ENCODE results near the gene RCVRN. TPM values are rescaled to one million over a fixed set of nuclear protein-coding genes. Genes with fewer than 3 reads are reported as not detected.

The RCVRN gene
- total RNA-seq, 1 experiment from 2014 or later: not detected

DNA sequence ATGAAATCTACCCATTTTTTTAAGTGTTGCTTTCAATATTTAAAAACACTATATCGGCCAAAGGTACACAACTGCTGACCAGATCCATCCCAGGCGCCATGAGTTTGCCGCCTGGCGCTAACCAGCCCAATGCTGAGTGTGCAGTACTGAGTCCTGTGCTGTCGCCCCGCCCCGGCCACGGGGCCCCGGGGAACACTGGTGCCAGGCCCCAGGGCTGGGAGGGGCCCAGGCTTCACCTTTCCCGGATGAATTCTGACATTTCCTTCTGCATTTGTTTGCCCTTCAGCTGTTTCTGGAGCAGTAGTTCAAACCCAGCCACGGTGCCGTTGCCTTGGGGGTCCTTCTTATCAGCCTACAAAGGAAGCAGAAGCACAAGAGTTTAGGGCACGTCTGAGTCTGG, 37.8 kb upstream of the RCVRN start:
- Histone ChIP-seq H3K9me3 (ENCODE audit: low read length) (no peaks in the 10 kb centered on the region), H3K36me3 (ENCODE audit: low read depth, low read length) (no peaks in the 10 kb centered on the region), H3F3A (ENCODE audit: low read length, unreplicated experiment) (no peaks in the 10 kb centered on the region), H3K4me1 (ENCODE audit: insufficient read depth, low read length) (no peaks in the 10 kb centered on the region), H3K4me2 (ENCODE audit: low read length) (no peak overlapping the region), H4K20me1 (ENCODE audit: low read length) (no peaks in the 10 kb centered on the region), H2AFZ (ENCODE audit: low read length) (no peak overlapping the region), H3K9me2 (replicated peaks; ENCODE audit: low read length) (no peaks in the 10 kb centered on the region), H3K79me2 (ENCODE audit: low read length) (no peaks in the 10 kb centered on the region), H3K4me3 (ENCODE audit: low read length) (no peak overlapping the region), H3K27me3 (ENCODE audit: low read length) (peaks cover 50% of the 10 kb centered on the region), H3K9ac (ENCODE audit: low read length) (no peak overlapping the region), H3K27ac (ENCODE audit: low read length) (no peak overlapping the region)
- TF ChIP-seq EZH2phosphoT487 (IDR thresholded peaks at IDR 0.05; ENCODE audit: borderline replicate concordance, low read length) (no peak), EZH2 (IDR thresholded peaks at IDR 0.05; ENCODE audit: low read length, unreplicated experiment) (no peak)
- TF ChIP-seq, protein P1, sequence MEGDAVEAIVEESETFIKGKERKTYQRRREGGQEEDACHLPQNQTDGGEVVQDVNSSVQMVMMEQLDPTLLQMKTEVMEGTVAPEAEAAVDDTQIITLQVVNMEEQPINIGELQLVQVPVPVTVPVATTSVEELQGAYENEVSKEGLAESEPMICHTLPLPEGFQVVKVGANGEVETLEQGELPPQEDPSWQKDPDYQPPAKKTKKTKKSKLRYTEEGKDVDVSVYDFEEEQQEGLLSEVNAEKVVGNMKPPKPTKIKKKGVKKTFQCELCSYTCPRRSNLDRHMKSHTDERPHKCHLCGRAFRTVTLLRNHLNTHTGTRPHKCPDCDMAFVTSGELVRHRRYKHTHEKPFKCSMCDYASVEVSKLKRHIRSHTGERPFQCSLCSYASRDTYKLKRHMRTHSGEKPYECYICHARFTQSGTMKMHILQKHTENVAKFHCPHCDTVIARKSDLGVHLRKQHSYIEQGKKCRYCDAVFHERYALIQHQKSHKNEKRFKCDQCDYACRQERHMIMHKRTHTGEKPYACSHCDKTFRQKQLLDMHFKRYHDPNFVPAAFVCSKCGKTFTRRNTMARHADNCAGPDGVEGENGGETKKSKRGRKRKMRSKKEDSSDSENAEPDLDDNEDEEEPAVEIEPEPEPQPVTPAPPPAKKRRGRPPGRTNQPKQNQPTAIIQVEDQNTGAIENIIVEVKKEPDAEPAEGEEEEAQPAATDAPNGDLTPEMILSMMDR (conservative IDR thresholded peaks at IDR 0.05; ENCODE audit: low read depth, low read length): no peak
- DNase-seq: no peak
- intact Hi-C loops (cut with micrococcal nuclease): no loop called here
- BruUV-seq (replicated peaks): no TSS peak
- ChIA-PET POLR2A (ENCODE audit: unreplicated experiment) (no interaction called here), CTCF (no interaction called here)
- no peak for ATAC-seq

DNA sequence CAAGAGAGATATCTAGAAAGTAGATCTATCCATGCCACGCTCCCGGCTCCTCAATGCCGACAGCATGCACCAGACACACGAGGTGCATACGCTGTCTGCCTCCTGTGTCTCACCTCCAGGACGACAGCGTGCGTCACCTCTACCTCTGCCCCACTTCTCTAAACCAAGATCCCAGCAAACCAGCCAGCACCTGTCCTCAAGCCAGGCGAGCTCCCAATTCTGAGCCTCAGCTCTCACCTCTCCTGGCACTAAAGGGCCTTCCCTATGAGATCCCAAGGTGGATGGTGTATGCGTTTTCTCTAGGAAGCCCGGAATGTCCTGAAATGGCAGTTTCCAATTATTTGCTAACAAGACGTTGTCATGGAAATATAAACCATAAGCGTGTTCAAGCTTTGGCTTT, 36.2 kb upstream of the RCVRN start:
- Histone ChIP-seq H3K27me3 (ENCODE audit: low read length) (peaks cover 41% of the 10 kb centered on the region), H3K4me3 (ENCODE audit: low read length) (no peak overlapping the region), H3K4me2 (ENCODE audit: low read length) (no peak overlapping the region), H3K9ac (ENCODE audit: low read length) (no peak overlapping the region), H4K20me1 (ENCODE audit: low read length) (no peaks in the 10 kb centered on the region), H3F3A (ENCODE audit: low read length, unreplicated experiment) (no peaks in the 10 kb centered on the region), H3K79me2 (ENCODE audit: low read length) (no peaks in the 10 kb centered on the region), H2AFZ (ENCODE audit: low read length) (no peak overlapping the region), H3K4me1 (ENCODE audit: insufficient read depth, low read length) (no peaks in the 10 kb centered on the region), H3K9me2 (replicated peaks; ENCODE audit: low read length) (no peaks in the 10 kb centered on the region), H3K9me3 (ENCODE audit: low read length) (no peaks in the 10 kb centered on the region), H3K36me3 (ENCODE audit: low read depth, low read length) (no peaks in the 10 kb centered on the region), H3K27ac (ENCODE audit: low read length) (no peak overlapping the region)
- no TSS peak for BruUV-seq (replicated peaks)
- ATAC-seq (no peak), DNase-seq (no peak)
- ChIA-PET POLR2A (ENCODE audit: unreplicated experiment) (no interaction called here), CTCF (no interaction called here)
- TF ChIP-seq EZH2 (IDR thresholded peaks at IDR 0.05; ENCODE audit: low read length, unreplicated experiment) (no peak), EZH2phosphoT487 (IDR thresholded peaks at IDR 0.05; ENCODE audit: borderline replicate concordance, low read length) (no peak)
- TF ChIP-seq, protein P1 (conservative IDR thresholded peaks at IDR 0.05; ENCODE audit: low read depth, low read length): no peak
- intact Hi-C loops (cut with micrococcal nuclease): no loop called here

DNA sequence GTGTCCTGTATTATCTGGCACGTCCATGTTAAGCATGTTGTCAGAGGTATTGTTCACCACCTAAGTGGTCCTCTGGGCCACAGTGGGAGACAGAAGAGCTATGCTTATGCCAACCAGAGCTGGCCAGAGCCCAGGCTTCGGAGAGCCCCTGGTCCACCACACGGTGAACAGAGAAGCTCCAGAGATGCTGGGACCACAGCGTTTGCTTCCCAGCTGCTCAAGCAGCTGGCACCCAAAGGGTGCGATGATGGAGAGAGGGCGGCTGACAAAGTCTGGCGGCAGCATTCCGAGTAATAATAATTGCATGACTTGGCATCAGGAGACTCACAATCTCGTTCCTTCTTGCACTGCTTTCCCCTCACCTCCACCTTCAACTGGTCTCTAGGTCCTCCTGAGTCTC, 35.8 kb upstream of the RCVRN start:
- no peak for TF ChIP-seq EZH2phosphoT487 (IDR thresholded peaks at IDR 0.05; ENCODE audit: borderline replicate concordance, low read length)
- TF ChIP-seq EZH2 (IDR thresholded peaks at IDR 0.05; ENCODE audit: low read length, unreplicated experiment): no peak
- TF ChIP-seq, protein P1 (conservative IDR thresholded peaks at IDR 0.05; ENCODE audit: low read depth, low read length): no peak
- CTCF ChIA-PET: no interaction called here
- no peak overlapping the region for H3K4me3 ChIP-seq (ENCODE audit: low read length)

More for the DNA sequence above, 35.8 kb upstream of the RCVRN start:
- ATAC-seq (no peak), DNase-seq (no peak)
- H4K20me1 ChIP-seq (ENCODE audit: low read length): no peaks in the 10 kb centered on the region
- POLR2A ChIA-PET (ENCODE audit: unreplicated experiment): no interaction called here
- no peak overlapping the region for H3K9ac ChIP-seq (ENCODE audit: low read length)
- H3F3A ChIP-seq (ENCODE audit: low read length, unreplicated experiment): no peaks in the 10 kb centered on the region
- no peaks in the 10 kb centered on the region for H3K9me2 ChIP-seq (replicated peaks; ENCODE audit: low read length)
- H3K9me3 ChIP-seq (ENCODE audit: low read length): no peaks in the 10 kb centered on the region
- BruUV-seq (replicated peaks): no TSS peak
- H3K79me2 ChIP-seq (ENCODE audit: low read length): no peaks in the 10 kb centered on the region
- no peak overlapping the region for H3K4me2 ChIP-seq (ENCODE audit: low read length)
- no peak overlapping the region for H2AFZ ChIP-seq (ENCODE audit: low read length)
- H3K36me3 ChIP-seq (ENCODE audit: low read depth, low read length): no peaks in the 10 kb centered on the region
- H3K27me3 ChIP-seq (ENCODE audit: low read length): peaks cover 37% of the 10 kb centered on the region
- intact Hi-C loops (cut with micrococcal nuclease): no loop called here
- H3K27ac ChIP-seq (ENCODE audit: low read length): no peak overlapping the region
- no peaks in the 10 kb centered on the region for H3K4me1 ChIP-seq (ENCODE audit: insufficient read depth, low read length)

Data from PC-3 (cell line).